ENCODE measurements around the gene SLC4A4. TPM values are rescaled to one million over a fixed set of nuclear protein-coding genes. Genes with fewer than 3 reads are reported as not detected.

Gene SLC4A4
- total and polyA plus RNA-seq, 10 of the 15 experiments (the other 5 are each of a cell fraction or from before 2014, with no cell fraction given): 0.05 to 0.44 (median 0.18) TPM

GRCh38 chr4:71369536-71369935, 30.7 kb downstream of the SLC4A4 start:
- SMC1A ChIA-PET (ENCODE audit: uncharacterized antibody, unreplicated experiment): no interaction called here
- H3K27ac ChIP-seq (ENCODE audit: control insufficient read depth, insufficient read depth): no peak overlapping the region
- ATAC-seq (no peak), DNase-seq (ENCODE audit: low read depth, low spot score) (no peak), FAIRE-seq (no peak)
- RAD21 ChIA-PET (ENCODE audit: unreplicated experiment): no interaction called here
- H3K9ac ChIP-seq (ENCODE audit: control insufficient read depth, insufficient read depth, low read length): no peak overlapping the region
- CTCF ChIA-PET: interaction anchor here (0.6 to 0.9 kb wide), 2 partner anchors 10 to 1885 kb away, joined by 3 read pairs; no protein-coding TSS in a partner anchor
- in situ Hi-C loops (cut with MboI) (no loop called here), intact Hi-C loops (cut with micrococcal nuclease; ENCODE audit: unreplicated experiment) (no loop called here)
- H3K27me3 ChIP-seq (replicated peaks in 1 of 2; ENCODE audit: control insufficient read depth in 2 of 2, insufficient read depth in 2 of 2, low read length in 1 of 2): no peaks in the 10 kb centered on the region
- no peaks in the 10 kb centered on the region for H3K9me3 ChIP-seq (replicated peaks; ENCODE audit: control insufficient read depth, insufficient read depth, low read length)
- no peaks in the 10 kb centered on the region for H3K36me3 ChIP-seq (ENCODE audit: control insufficient read depth in 2 of 2, insufficient read depth in 2 of 2, low read length in 1 of 2)
- H3K4me3 ChIP-seq: no peak overlapping the region
- H4K20me1 ChIP-seq (ENCODE audit: control insufficient read depth, insufficient read depth): no peaks in the 10 kb centered on the region
- H3K4me2 ChIP-seq (ENCODE audit: control insufficient read depth, insufficient read depth): no peak overlapping the region
- H3K79me2 ChIP-seq (ENCODE audit: control insufficient read depth, insufficient read depth, low read length): no peaks in the 10 kb centered on the region
- no peaks in the 10 kb centered on the region for H3K4me1 ChIP-seq (ENCODE audit: control insufficient read depth, insufficient read depth, low read length)
- no peak overlapping the region for H2AFZ ChIP-seq (ENCODE audit: control insufficient read depth, low read depth, low read length)
- POLR2A ChIA-PET: no interaction called here
- BruUV-seq (replicated peaks): no TSS peak
- TF ChIP-seq ZZZ3 (IDR thresholded peaks at IDR 0.05; ENCODE audit: control insufficient read depth, insufficient read length, low read depth) (no peak), RB1 (IDR thresholded peaks at IDR 0.05; ENCODE audit: borderline replicate concordance) (no peak), POLR2AphosphoS2 (IDR thresholded peaks at IDR 0.05; ENCODE audit: low read depth, low read length) (no peak), HDAC6 (IDR thresholded peaks at IDR 0.05; ENCODE audit: unreplicated experiment) (no peak), ATF7 (IDR thresholded peaks at IDR 0.05; ENCODE audit: low read depth) (no peak), SREBF2 (IDR thresholded peaks at IDR 0.05; ENCODE audit: low read length) (no peak), STAT3 (IDR thresholded peaks at IDR 0.05; ENCODE audit: low read depth, low read length) (no peak), ZNF207 (IDR thresholded peaks at IDR 0.05; ENCODE audit: borderline replicate concordance) (no peak), ZNF622 (IDR thresholded peaks at IDR 0.05) (no peak), HCFC1 (IDR thresholded peaks at IDR 0.05; ENCODE audit: low read length) (no peak), ZBTB4 (CRISPR knock-in tag; IDR thresholded peaks at IDR 0.05) (no peak), E2F8 (IDR thresholded peaks at IDR 0.05; ENCODE audit: low read depth, partially characterized antibody) (no peak), WRNIP1 (IDR thresholded peaks at IDR 0.05; ENCODE audit: borderline replicate concordance, low read depth, low read length) (no peak), BRCA1 (IDR thresholded peaks at IDR 0.05; ENCODE audit: low read depth, low read length) (no peak), MTA2 (IDR thresholded peaks at IDR 0.05; ENCODE audit: low read depth) (no peak), BCL11A (IDR thresholded peaks at IDR 0.05; ENCODE audit: low read depth, low read length) (no peak), MYB (IDR thresholded peaks at IDR 0.05; ENCODE audit: borderline replicate concordance, low read depth, low read length) (no peak), SUZ12 (IDR thresholded peaks at IDR 0.05; ENCODE audit: unreplicated experiment) (no peak)

Data from GM12878 (cell line).